Neuron (in vitro differentiated cells): ENCODE results near the gene METTL23.
A peak's percentile ranks its signal among the peaks of the same experiment; 100 is the strongest.
"Not testable (repeated sequence)": the region's sequence is repeated elsewhere in the genome, so short reads cannot be mapped to it uniquely, and the experiment has no call there.

Experiments
- H2AFZ ChIP-seq: one replicate; pipeline ENCODE4 v1.6.1; 2013; ENCODE audit warnings: low read depth, mild to moderate bottlenecking, inconsistent platforms, low read length, moderate library complexity
- H3K27me3 ChIP-seq: one replicate; pipeline ENCODE4 v1.6.1; 2013; ENCODE audit warnings: low read length; ENCODE audit not compliant: insufficient read depth
- H3K36me3 ChIP-seq: one replicate; pipeline ENCODE4 v1.6.1; 2013; ENCODE audit warnings: low read length; ENCODE audit not compliant: insufficient read depth
- H3K4me1 ChIP-seq: one replicate; pipeline ENCODE4 v1.6.1; 2013; ENCODE audit warnings: low read length; ENCODE audit not compliant: insufficient read depth
- H3K4me3 ChIP-seq: 2 replicates; pipeline ENCODE4 v1.5.1; 2013; ENCODE audit warnings: mild to moderate bottlenecking, low read length, moderate library complexity
- H3K9me3 ChIP-seq: one replicate; pipeline ENCODE4 v1.6.1; 2013; ENCODE audit warnings: low read length

The METTL23 gene

GRCh38 chr17:76686538-76687297, 39.9 kb upstream of the METTL23 start:
- Histone ChIP-seq H3K27me3 (no peaks in the 10 kb centered on the region), H3K9me3 (no peaks in the 10 kb centered on the region), H2AFZ (no peak overlapping the region), H3K4me3 (no peak overlapping the region), H3K4me1 (peaks cover 21% of the 10 kb centered on the region), H3K36me3 (peaks cover 5% of the 10 kb centered on the region)

- Histone ChIP-seq H3K9me3 (no peaks in the 10 kb centered on the region), H3K4me1 (peaks cover 22% of the 10 kb centered on the region), H2AFZ (no peak overlapping the region), H3K27me3 (no peaks in the 10 kb centered on the region), H3K4me3 (no peak overlapping the region), H3K36me3 (peaks cover 2% of the 10 kb centered on the region)
Observed at GRCh38 chr17:76687298-76688164, 39.1 kb upstream of the METTL23 start.

- Histone ChIP-seq H3K9me3 (no peaks in the 10 kb centered on the region), H3K4me1 (peaks cover 19% of the 10 kb centered on the region), H2AFZ (no peak overlapping the region), H3K4me3 (no peak overlapping the region), H3K36me3 (no peaks in the 10 kb centered on the region), H3K27me3 (no peaks in the 10 kb centered on the region)
Observed at GRCh38 chr17:76688165-76688622, 38.4 kb upstream of the METTL23 start.

GRCh38 chr17:76689859-76690258, 36.8 kb upstream of the METTL23 start:
- Histone ChIP-seq H3K9me3 (no peaks in the 10 kb centered on the region), H3K4me3 (no peak overlapping the region), H2AFZ (no peak overlapping the region), H3K27me3 (no peaks in the 10 kb centered on the region), H3K4me1 (peaks cover 11% of the 10 kb centered on the region), H3K36me3 (no peaks in the 10 kb centered on the region)

- no peaks in the 10 kb centered on the region for H3K27me3 ChIP-seq
- no peak overlapping the region for H3K4me3 ChIP-seq
- H2AFZ ChIP-seq, result no peak overlapping the region
- H3K4me1 ChIP-seq, result peaks cover 11% of the 10 kb centered on the region
- H3K36me3 ChIP-seq, result no peaks in the 10 kb centered on the region
- H3K9me3 ChIP-seq, result no peaks in the 10 kb centered on the region
Observed at GRCh38 chr17:76690596-76691280, 35.9 kb upstream of the METTL23 start.

GRCh38 chr17:76691379-76692191, 35.1 kb upstream of the METTL23 start:
- Histone ChIP-seq H3K9me3 (no peaks in the 10 kb centered on the region), H3K27me3 (no peaks in the 10 kb centered on the region), H3K36me3 (no peaks in the 10 kb centered on the region), H2AFZ (no peak overlapping the region), H3K4me1 (peaks cover 12% of the 10 kb centered on the region), H3K4me3 (no peak overlapping the region)

- Histone ChIP-seq H3K36me3 (no peaks in the 10 kb centered on the region), H3K9me3 (no peaks in the 10 kb centered on the region), H3K4me3 (no peak overlapping the region), H3K4me1 (peaks cover 25% of the 10 kb centered on the region), H2AFZ (no peak overlapping the region), H3K27me3 (no peaks in the 10 kb centered on the region)
Observed at GRCh38 chr17:76695059-76695831, 31.4 kb upstream of the METTL23 start.

- peak overlapping the region; percentile 5 for H3K4me3 ChIP-seq
- H3K4me1 ChIP-seq, result peaks cover 40% of the 10 kb centered on the region
- no peak overlapping the region for H2AFZ ChIP-seq
- no peaks in the 10 kb centered on the region for H3K9me3 ChIP-seq
- no peaks in the 10 kb centered on the region for H3K27me3 ChIP-seq
- no peaks in the 10 kb centered on the region for H3K36me3 ChIP-seq
Observed at GRCh38 chr17:76696763-76697701, 29.6 kb upstream of the METTL23 start.

- no peaks in the 10 kb centered on the region for H3K36me3 ChIP-seq
- H2AFZ ChIP-seq, result no peak overlapping the region
- peaks cover 41% of the 10 kb centered on the region for H3K4me1 ChIP-seq
- H3K9me3 ChIP-seq, result no peaks in the 10 kb centered on the region
- peak overlapping the region; percentile 5 for H3K4me3 ChIP-seq
- no peaks in the 10 kb centered on the region for H3K27me3 ChIP-seq
Observed at GRCh38 chr17:76697702-76698465, 28.8 kb upstream of the METTL23 start.

- H3K4me1 ChIP-seq, result peaks cover 41% of the 10 kb centered on the region
- H3K9me3 ChIP-seq, H3K36me3 ChIP-seq, H3K27me3 ChIP-seq, H2AFZ ChIP-seq, H3K4me3 ChIP-seq: not testable (repeated sequence)
Observed at GRCh38 chr17:76698466-76698977, 28.1 kb upstream of the METTL23 start.
